HG02571 (cell line): Measurements from ENCODE around the gene PRICKLE4.

Source experiments
- ATAC-seq: cut with Tn5 transposase; IDR thresholded peaks from one replicate; pipeline ENCODE4 v1.9.1; 2021; ENCODE audit warnings: mild to moderate bottlenecking, moderate library complexity; ENCODE audit not compliant: unreplicated experiment

PRICKLE4 gene

GRCh38 chr6:41832263-41832662, 51.7 kb downstream of the PRICKLE4 start:
- ATAC-seq = no peak

GRCh38 chr6:41836022-41836659, 55.6 kb downstream of the PRICKLE4 start:
- ATAC-seq = no peak

- no peak for ATAC-seq
Observed at GRCh38 chr6:41836660-41837052, 56.1 kb downstream of the PRICKLE4 start.
